HG02943 (cell line): ENCODE results near the gene TAF12.
"Not testable (repeated sequence)": the region's sequence is repeated elsewhere in the genome, so short reads cannot be mapped to it uniquely, and the experiment has no call there.

Experiments used
- ATAC-seq: cut with Tn5 transposase; IDR thresholded peaks from one replicate; pipeline ENCODE4 v1.9.1; 2021; ENCODE audit warnings: mild to moderate bottlenecking, low read depth, moderate library complexity; ENCODE audit not compliant: unreplicated experiment

TAF12 gene

GRCh38 chr1:28646040-28646439 is 3.2 kb upstream of the TAF12 start:
- ATAC-seq = no peak

- not testable (repeated sequence) for ATAC-seq
These were observed 2.5 kb upstream of the TAF12 start for GRCh38 chr1:28645406-28645805.

GRCh38 chr1:28644494-28644893 is 1.6 kb upstream of the TAF12 start:
- ATAC-seq = no peak

GRCh38 chr1:28642056-28642846 is 616 bp downstream of the TAF12 start:
- peak; percentile 8 for ATAC-seq

DNA sequence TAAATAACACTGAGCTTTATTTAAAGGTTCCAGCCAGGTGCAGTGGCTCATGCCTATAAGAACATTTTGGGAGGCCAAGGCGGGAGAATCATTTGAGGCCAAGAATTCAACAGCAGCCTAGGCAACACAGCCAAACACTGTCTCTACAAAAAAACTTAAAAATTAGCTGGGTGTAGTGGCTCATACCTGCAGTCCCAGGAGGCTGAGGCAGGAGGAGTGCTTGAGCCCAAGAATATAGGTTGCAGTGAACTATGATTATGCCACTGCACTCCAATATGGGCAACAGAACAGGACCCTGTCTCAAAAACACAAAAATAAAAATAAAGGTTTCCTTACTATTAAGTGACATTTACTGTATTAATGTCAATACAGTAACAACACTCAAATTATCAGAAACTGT is 2.1 kb downstream of the TAF12 start:
- ATAC-seq = no peak

DNA sequence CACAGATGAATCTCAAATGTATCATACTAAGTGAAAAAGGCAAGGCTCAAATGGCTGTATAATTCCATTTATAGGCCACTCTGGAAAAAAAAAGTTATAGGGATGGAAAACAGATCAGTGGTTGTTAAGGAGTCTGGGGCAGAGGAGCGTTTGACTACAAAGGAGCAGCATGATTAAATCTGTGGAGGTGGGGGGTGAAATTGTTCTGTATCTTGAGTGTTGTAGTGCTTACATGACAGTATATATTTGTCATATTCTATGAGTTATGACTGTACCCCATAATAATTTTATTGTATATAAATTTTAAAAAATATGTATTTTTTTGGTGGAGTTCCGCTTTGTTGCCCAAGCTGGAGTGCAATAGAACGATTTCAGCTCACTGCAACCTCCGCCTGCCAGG is 10.3 kb downstream of the TAF12 start:
- ATAC-seq = no peak

DNA sequence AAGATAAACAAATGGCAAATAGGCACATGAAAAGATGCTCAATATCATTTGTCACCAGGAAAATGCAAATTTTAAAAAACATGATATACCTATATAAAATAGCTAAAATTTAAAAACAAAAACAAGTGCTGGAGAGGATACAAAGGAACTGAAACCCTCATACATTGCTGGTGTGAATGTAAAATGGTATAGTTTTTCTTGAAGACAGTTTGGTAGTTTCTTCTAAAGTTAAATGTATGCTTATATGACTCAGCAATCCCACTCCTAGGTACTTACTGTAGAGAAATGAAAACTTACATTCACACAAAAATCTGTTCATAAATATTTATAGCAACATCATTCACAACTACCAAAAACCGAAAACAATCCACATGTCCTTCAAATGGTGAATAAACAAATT is 11.2 kb downstream of the TAF12 start:
- ATAC-seq = no peak

DNA sequence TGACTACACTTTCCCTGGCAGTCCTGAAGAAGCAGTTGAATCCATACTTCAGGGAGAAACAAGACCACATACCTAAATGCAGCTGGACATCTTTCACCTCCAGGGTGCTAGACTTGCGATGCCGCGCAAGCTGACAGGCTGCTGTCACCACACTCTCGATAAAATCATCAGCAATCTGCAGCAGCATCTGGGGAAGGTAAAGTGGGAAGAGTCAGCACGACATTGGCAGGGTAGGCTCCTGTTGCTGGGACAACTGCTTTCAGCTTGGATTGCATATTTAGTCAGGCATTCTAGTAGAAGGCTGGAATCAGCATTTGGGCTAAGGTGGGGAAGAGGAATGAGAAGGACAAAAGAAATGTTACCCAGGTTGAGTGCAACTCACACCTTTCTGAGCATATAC is 29.7 kb downstream of the TAF12 start:
- ATAC-seq = no peak

- ATAC-seq = no peak
These were observed 36.1 kb downstream of the TAF12 start for GRCh38 chr1:28606771-28607170.

GRCh38 chr1:28604962-28605361 is 37.9 kb downstream of the TAF12 start:
- no peak for ATAC-seq

DNA sequence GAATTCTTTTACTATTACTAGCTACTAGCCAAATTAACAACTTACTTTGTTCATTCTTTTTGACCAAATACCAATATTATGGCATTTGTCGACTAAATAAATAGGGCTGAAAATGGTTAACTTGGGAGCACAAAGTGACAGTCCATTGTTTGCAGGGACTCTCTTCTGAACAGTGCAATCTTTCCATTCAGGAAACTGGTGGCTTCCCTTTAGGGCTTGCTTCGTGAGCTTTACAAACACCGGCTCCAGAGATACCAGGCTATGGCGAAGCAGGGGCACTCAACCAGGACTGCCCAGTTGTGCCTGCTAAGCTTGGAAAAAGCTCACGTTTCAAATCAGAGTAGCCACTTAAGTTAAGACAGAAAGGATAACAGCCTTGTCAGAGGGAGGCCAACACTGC is 38.5 kb downstream of the TAF12 start:
- ATAC-seq = no peak

DNA sequence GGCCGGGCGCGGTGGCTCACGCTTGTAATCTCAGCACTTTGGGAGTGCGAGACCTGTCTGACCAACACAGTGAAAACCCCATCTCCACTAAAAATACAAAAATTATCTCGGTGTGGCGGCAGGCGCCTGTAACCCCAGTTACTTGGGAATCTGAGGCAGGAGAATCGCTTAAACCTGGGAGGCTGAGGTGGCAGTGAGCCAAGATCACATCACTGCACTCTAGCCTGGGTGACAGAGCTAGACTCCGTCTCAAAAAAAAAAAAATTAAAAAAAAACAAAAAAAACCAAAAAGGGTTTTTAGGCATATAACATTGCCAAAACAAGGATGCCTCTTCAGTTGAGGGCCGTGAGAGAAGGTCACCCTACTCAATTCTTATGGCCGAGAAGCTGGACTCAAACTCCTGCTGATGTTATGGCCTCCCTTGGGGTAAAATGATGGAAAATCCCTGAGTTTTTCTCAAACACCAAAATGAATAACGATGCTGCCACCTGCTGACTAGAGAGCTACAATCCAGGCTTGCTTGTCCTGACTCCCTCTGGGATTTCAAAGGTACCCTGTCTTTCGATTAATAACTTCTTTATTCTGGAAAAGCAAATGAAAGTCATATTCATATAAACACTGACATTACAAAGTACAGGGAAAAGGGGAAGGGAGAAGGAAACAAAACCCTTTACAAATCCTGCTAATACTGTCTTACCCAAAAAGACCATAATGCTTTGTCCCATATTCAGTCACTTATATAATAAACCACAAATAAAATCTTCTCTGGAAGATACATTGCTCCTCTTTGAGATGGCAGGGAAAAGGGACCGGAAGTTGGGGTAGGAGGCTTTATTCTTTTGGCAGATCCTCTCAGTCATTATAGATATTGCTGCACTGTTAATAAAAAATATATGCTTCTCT is 40.1 kb downstream of the TAF12 start:
- no peak for ATAC-seq

DNA sequence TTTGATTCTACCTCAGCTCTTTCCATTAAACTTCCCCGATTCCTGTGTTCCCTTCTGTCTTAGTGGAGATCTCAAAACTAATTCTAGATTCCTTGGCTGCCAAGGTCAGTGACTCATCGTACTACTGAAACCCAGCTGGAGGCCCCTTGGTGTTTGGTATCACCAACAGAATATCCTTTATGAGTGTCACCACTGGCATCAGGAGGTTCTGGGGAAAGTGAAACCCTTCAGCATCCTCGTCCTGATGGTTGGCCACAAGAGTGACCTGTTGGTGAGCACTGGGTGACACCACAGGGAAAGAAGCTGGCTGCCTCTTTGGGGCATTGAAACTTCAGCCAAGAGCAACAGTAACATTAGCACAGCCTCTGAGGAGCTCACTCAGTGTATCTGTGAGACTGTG is 41.2 kb downstream of the TAF12 start:
- ATAC-seq = no peak

DNA sequence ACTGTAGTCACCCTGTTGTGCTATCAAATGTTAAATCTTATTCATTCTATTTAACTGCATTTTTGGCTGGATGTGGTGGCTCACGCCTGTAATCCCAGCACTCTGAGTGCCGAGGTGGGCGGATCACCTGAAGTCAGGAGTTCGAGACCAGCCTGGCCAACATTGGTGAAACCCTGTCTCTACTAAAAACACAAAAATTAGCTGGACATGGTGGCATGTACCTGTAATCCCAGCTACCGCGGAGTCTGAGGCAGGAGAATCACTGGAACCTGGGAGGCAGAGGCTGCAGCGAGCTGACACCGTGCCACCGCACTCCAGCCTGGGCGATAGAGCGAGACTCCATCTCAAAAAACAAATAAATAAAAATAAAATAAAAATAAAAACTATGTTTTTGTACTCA is 46.6 kb downstream of the TAF12 start:
- not testable (repeated sequence) for ATAC-seq

DNA sequence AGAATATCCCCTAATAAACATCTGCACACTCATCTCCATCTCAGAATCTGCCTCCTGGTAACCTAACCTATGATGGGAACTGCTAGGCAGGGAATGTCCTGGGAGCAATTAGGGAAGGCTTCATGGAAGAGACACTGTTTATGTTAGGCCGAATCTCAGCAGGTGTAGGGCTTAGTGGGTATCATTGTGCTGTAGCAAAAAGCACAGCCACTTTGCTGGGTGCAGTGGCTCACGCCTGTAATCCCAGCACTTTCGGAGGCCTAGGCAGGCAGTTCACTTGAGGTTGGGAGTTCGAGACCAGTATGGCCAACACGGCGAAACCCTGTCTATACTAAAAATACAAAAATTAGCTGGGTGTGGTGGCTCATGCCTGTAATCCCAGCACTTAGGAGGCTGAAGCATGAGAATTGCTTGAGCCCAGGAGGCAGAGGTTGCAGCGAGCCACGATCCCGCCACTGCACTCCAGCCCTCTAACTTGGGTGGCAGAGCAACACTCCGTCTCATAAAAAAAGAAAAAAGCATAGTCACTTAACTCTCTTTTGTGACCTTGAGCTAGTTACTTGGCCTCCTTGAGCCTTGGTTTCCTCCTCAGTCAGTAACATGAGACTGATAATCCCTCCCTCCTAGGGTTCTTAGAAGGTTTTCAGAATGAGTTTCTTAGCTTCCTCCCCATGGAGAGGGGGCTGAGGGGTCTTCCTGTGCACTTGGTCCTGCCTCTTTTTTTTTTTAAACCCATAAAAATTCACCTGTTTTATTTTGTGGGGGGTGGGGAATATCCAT is 47.3 kb downstream of the TAF12 start:
- no peak for ATAC-seq

- ATAC-seq = not testable (repeated sequence)
These were observed 48.0 kb downstream of the TAF12 start for GRCh38 chr1:28594686-28595411.

- not testable (repeated sequence) for ATAC-seq
These were observed 48.9 kb downstream of the TAF12 start for GRCh38 chr1:28593988-28594356.

DNA sequence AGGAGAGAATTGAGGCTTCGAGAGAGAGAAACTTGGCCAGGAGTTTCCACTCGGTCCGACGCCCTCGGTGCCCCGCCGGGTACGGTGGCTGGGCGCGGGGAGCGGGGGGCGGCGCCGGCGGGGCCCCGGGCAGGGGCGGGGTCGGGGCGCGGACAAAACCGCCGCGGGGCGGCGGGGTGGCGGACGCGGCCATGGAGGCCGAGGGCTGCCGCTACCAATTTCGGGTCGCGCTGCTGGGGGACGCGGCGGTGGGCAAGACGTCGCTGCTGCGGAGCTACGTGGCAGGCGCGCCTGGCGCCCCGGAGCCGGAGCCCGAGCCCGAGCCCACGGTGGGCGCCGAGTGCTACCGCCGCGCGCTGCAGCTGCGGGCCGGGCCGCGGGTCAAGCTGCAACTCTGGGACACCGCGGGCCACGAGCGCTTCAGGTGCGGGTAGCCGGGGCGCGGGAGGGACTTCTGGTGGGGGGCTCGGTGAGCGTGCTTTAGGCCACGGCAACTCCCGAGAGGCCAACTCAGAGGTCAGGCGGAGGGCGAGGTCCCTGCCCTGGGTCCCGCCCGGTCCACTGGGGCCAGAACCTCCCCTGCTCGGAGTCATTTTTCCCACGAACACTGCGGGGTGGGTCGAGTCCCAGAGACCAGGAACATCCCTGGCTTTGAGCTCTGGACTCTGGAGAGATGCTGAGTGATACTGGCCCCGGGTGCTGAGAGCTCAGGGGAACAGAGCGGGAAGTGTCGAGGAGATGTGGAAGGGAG is 50.4 kb downstream of the TAF12 start:
- ATAC-seq = peak; percentile 56

GRCh38 chr1:28591708-28592320 is 51.1 kb downstream of the TAF12 start, which contains the start of gene RAB42:
RAB42 (plus strand) TSS chr1:28592265; CDS start chr1:28592512, 247 bp downstream.
- ATAC-seq = peak; percentile 47
